Transverse colon (tissue), 4 donors: ENCODE measurements around the gene GMNN. TPM values are rescaled to one million over a fixed set of nuclear protein-coding genes. Genes with fewer than 3 reads are reported as not detected.

ENCODE experiments used
- DNase-seq: peaks from one replicate; pipeline ENCODE4 v3.0.0-alpha.2; 2019
- H3K27ac ChIP-seq, 4 donors: fragments of 200-600 bp; sonication (generic); 2 replicates each; pipeline ENCODE4 v1.5.1; 2016 to 2018; ENCODE audit warnings: inconsistent platforms in 4 of 4
- H3K27me3 ChIP-seq: fragments of 200-600 bp; sonication (generic); 2 replicates; pipeline ENCODE4 v1.5.1; 2017; ENCODE audit warnings: inconsistent platforms
- H3K36me3 ChIP-seq, 4 donors: fragments of 200-600 bp; sonication (generic); 2 replicates each; pipeline ENCODE4 v1.5.1; 2017 to 2019; ENCODE audit warnings: inconsistent platforms in 4 of 4
- H3K4me1 ChIP-seq, 4 donors: fragments of 200-600 bp; sonication (generic); 2 replicates each; pipeline ENCODE4 v1.5.1; 2017 to 2020; ENCODE audit warnings: inconsistent platforms in 4 of 4
- H3K4me3 ChIP-seq, 4 donors: fragments of 200-600 bp; sonication (generic); 1 replicate in 1 of 4; 2 replicates in 3 of 4; pipeline versions ENCODE4 v1.5.1 to v1.6.1; 2017 to 2019; ENCODE audit warnings: inconsistent platforms in 4 of 4
- H3K9me3 ChIP-seq, 2 donors: fragments of 200-600 bp; sonication (generic); 2 replicates each; pipeline ENCODE4 v1.5.1; 2017 to 2019; ENCODE audit warnings: inconsistent platforms in 2 of 2
- CTCF ChIP-seq, 5 experiments: fragments of 200-600 bp in 3 of 5; fragments of 450-650 bp in 2 of 5; sonication (generic) in 3 of 5; IDR thresholded peaks; 1 replicate in 2 of 5; 2 replicates in 3 of 5; pipeline ENCODE4 v1.5.1; 2016 to 2017; ENCODE audit warnings: antibody characterized with exemption in 5 of 5, inconsistent platforms in 3 of 5, mild to moderate bottlenecking in 2 of 5, moderate library complexity in 1 of 5
- EP300 ChIP-seq: sonication (generic); formaldehyde crosslinking; IDR thresholded peaks from one replicate; pipeline ENCODE4 v1.6.1; 2017; ENCODE audit warnings: antibody characterized with exemption, low read depth
- POLR2A ChIP-seq: fragments of 450-650 bp; IDR thresholded peaks from one replicate; pipeline ENCODE4 v1.6.1; 2016; ENCODE audit warnings: antibody characterized with exemption, mild to moderate bottlenecking, moderate library complexity
- POLR2AphosphoS5 ChIP-seq, 3 donors: sonication (generic); formaldehyde crosslinking; IDR thresholded peaks; one replicate each; pipeline ENCODE4 v1.6.1; 2016; ENCODE audit warnings: antibody characterized with exemption in 3 of 3
- WGBS, 2 donors: methylation state at CpG; one replicate each; pipeline ENCODE4 v1.1.5; 2018; ENCODE audit warnings: low coverage in 1 of 2; 5-methylcytosine and 5-hydroxymethylcytosine counted together
- in situ Hi-C, 4 donors: fragments of 200-750 bp; cut with MboI; loops; one replicate each; pipeline versions ENCODE4 v1.15.0 to v1.15.1; 2017; ENCODE audit warnings: low sequenced_read_pairs in 3 of 4, low pct_ligation_motif_present in 1 of 4, low pct_unique_long_range_greater_than_20kb in 1 of 4
- intact Hi-C: fragments of 100-400 bp; cut with DNase I; formaldehyde crosslinking; loops from one replicate; pipeline ENCODE4 v1.15.1; 2023; ENCODE audit warnings: low total_unique reads
- total RNA-seq, 4 donors: library from RNA; depleted of rRNA; stranded (reverse); fragments of >200 nt; gene quantifications; one replicate each; pipeline ENCODE4 v1.1.0, GENCODE V29; 2016

The GMNN gene
- total RNA-seq, 4 donors from 2014 or later, result 8.2 to 45.7 (median 23.2) TPM

GRCh38 chr6:24799541-24799915 lies 24.8 kb downstream of the GMNN start:
- no peak for TF ChIP-seq POLR2AphosphoS5 (IDR thresholded peaks at IDR 0.05)
- no peak for TF ChIP-seq CTCF (IDR thresholded peaks at IDR 0.05)
- no peak for TF ChIP-seq POLR2A
- no peak for TF ChIP-seq EP300
- no peak overlapping the region for H3K4me3 ChIP-seq
- 78 to 90% methylated on average over 1 of the region's 1 CpG for whole genome bisulfite sequencing, 2 donors
- no peak overlapping the region for H3K27ac ChIP-seq
- H3K36me3 ChIP-seq, result no peaks in the 10 kb centered on the region
- no peaks in the 10 kb centered on the region for H3K27me3 ChIP-seq
- in situ Hi-C loops (no loop called here), intact Hi-C loops (no loop called here)
- no peaks in the 10 kb centered on the region for H3K9me3 ChIP-seq
- no peak for DNase-seq
- H3K4me1 ChIP-seq, result no peaks in the 10 kb centered on the region

- Histone ChIP-seq H3K36me3 (no peaks in the 10 kb centered on the region), H3K4me1 (no peaks in the 10 kb centered on the region), H3K27ac (no peak overlapping the region), H3K9me3 (no peaks in the 10 kb centered on the region), H3K4me3 (no peak overlapping the region), H3K27me3 (no peaks in the 10 kb centered on the region)
- TF ChIP-seq POLR2AphosphoS5 (IDR thresholded peaks at IDR 0.05), result no peak
- TF ChIP-seq CTCF (IDR thresholded peaks at IDR 0.05), result no peak
- TF ChIP-seq POLR2A, result no peak
- TF ChIP-seq EP300, result no peak
- intact Hi-C loops (no loop called here), in situ Hi-C loops (no loop called here)
- WGBS, 2 donors, result 60 to 90% methylated on average over 3 to 8 of the region's 8 CpGs
- DNase-seq, result no peak
Measured at GRCh38 chr6:24802271-24803059, 27.7 kb downstream of the GMNN start.

GRCh38 chr6:24807584-24807983 lies 32.8 kb downstream of the GMNN start:
- in situ Hi-C loops, result no loop called here
- H3K27me3 ChIP-seq, result no peaks in the 10 kb centered on the region
- H3K36me3 ChIP-seq, result no peaks in the 10 kb centered on the region
- H3K4me1 ChIP-seq, result no peaks in the 10 kb centered on the region
- TF ChIP-seq POLR2A (no peak), POLR2AphosphoS5 (IDR thresholded peaks at IDR 0.05) (no peak)
- no peaks in the 10 kb centered on the region for H3K9me3 ChIP-seq
- intact Hi-C loops, result no loop called here
- no peak overlapping the region for H3K4me3 ChIP-seq
- 96 to 100% methylated on average over 2 to 3 of the region's 3 CpGs for WGBS, 2 donors
- no peak overlapping the region for H3K27ac ChIP-seq
- no peak for DNase-seq

- Histone ChIP-seq H3K4me3 (no peak overlapping the region), H3K4me1 (no peaks in the 10 kb centered on the region), H3K9me3 (no peaks in the 10 kb centered on the region), H3K27ac (no peak overlapping the region), H3K27me3 (no peaks in the 10 kb centered on the region), H3K36me3 (no peaks in the 10 kb centered on the region)
- TF ChIP-seq CTCF (IDR thresholded peaks at IDR 0.05) (no peak), POLR2AphosphoS5 (IDR thresholded peaks at IDR 0.05) (no peak), EP300 (no peak), POLR2A (no peak)
- DNase-seq, result no peak
- intact Hi-C loops (no loop called here), in situ Hi-C loops (no loop called here)
- 70 to 88% methylated on average over 2 to 3 of the region's 3 CpGs for WGBS, 2 donors
Measured at GRCh38 chr6:24809728-24810127, 35.0 kb downstream of the GMNN start.

GRCh38 chr6:24818346-24818745 lies 43.6 kb downstream of the GMNN start:
- in situ Hi-C loops, result no loop called here
- Histone ChIP-seq H3K4me3 (no peak overlapping the region), H3K36me3 (no peaks in the 10 kb centered on the region), H3K27me3 (no peaks in the 10 kb centered on the region), H3K27ac (no peak overlapping the region), H3K9me3 (no peaks in the 10 kb centered on the region), H3K4me1 (no peaks in the 10 kb centered on the region)
- no peak for TF ChIP-seq EP300
- 90% methylated on average over 2 of the region's 2 CpGs for WGBS, 2 donors
- DNase-seq, result no peak
- intact Hi-C loops, result no loop called here
